ENCODE measurements around the gene KRTAP9-1. TPM values are rescaled to one million over a fixed set of nuclear protein-coding genes. Genes with fewer than 3 reads are reported as not detected.
"Not testable (repeated sequence)": the region's sequence is repeated elsewhere in the genome, so short reads cannot be mapped to it uniquely, and the experiment has no call there.

The KRTAP9-1 gene
- total RNA-seq, 1 experiment from 2014 or later, result not detected

- intact Hi-C loops (cut with micrococcal nuclease), result no loop called here
- Mint-ChIP-seq H3K4me1 (ENCODE audit: insufficient read depth, unreplicated experiment) (no peaks in the 10 kb centered on the region), H3K36me3 (ENCODE audit: insufficient read depth, unreplicated experiment) (no peaks in the 10 kb centered on the region), H3K4me3 (ENCODE audit: unreplicated experiment) (no peak overlapping the region), H3K27ac (ENCODE audit: low read depth, unreplicated experiment) (no peak overlapping the region), H3K9me3 (ENCODE audit: unreplicated experiment) (no peaks in the 10 kb centered on the region), H3K27me3 (ENCODE audit: insufficient read depth, unreplicated experiment) (no peaks in the 10 kb centered on the region)
- CTCF ChIA-PET, result interaction anchor here (0.6 kb wide), 1 partner anchor 121 kb away, joined by 3 read pairs; no protein-coding TSS in a partner anchor
- DNase-seq (ENCODE audit: unreplicated experiment), result no peak
- POLR2A ChIA-PET, result interaction anchor here (1.1 kb wide), 1 partner anchor 19 kb away, joined by 4 read pairs; no protein-coding TSS in a partner anchor
- BruUV-seq (replicated peaks), result no TSS peak
- TF ChIP-seq, protein P1, sequence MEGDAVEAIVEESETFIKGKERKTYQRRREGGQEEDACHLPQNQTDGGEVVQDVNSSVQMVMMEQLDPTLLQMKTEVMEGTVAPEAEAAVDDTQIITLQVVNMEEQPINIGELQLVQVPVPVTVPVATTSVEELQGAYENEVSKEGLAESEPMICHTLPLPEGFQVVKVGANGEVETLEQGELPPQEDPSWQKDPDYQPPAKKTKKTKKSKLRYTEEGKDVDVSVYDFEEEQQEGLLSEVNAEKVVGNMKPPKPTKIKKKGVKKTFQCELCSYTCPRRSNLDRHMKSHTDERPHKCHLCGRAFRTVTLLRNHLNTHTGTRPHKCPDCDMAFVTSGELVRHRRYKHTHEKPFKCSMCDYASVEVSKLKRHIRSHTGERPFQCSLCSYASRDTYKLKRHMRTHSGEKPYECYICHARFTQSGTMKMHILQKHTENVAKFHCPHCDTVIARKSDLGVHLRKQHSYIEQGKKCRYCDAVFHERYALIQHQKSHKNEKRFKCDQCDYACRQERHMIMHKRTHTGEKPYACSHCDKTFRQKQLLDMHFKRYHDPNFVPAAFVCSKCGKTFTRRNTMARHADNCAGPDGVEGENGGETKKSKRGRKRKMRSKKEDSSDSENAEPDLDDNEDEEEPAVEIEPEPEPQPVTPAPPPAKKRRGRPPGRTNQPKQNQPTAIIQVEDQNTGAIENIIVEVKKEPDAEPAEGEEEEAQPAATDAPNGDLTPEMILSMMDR (IDR thresholded peaks at IDR 0.05; ENCODE audit: unreplicated experiment), result no peak
These were observed 39.7 kb upstream of the KRTAP9-1 start for GRCh38 chr17:41150026-41150425.

DNA sequence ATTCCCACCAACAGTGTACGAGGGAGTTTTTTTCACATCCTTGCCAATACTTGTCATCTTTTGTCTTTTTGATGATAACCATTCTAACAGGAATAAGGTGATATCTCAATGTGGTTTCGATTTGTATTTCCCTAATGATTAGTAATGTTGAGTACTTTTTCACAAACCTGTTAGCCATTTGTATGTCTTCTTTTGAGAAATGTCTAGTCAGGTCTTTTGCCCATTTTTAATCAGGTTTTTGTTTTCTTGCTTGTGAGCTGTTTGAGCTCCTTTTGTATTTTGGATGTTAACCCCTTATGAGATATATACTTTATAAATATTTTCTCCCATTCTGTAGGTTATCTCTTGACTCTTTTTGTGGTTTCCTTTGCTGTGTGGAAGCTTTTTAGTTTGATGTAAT, 38.2 kb upstream of the KRTAP9-1 start:
- no peaks in the 10 kb centered on the region for H3K27me3 Mint-ChIP-seq (ENCODE audit: insufficient read depth, unreplicated experiment)
- H3K4me3 Mint-ChIP-seq (ENCODE audit: unreplicated experiment), result no peak overlapping the region
- ChIA-PET CTCF (interaction anchor here (0.6 kb wide), 1 partner anchor 372 kb away, joined by 3 read pairs; no protein-coding TSS in a partner anchor), POLR2A (no interaction called here)
- no peaks in the 10 kb centered on the region for H3K4me1 Mint-ChIP-seq (ENCODE audit: insufficient read depth, unreplicated experiment)
- no TSS peak for BruUV-seq (replicated peaks)
- H3K27ac Mint-ChIP-seq (ENCODE audit: low read depth, unreplicated experiment), result no peak overlapping the region
- TF ChIP-seq, protein P1 (IDR thresholded peaks at IDR 0.05; ENCODE audit: unreplicated experiment), result no peak
- H3K36me3 Mint-ChIP-seq (ENCODE audit: insufficient read depth, unreplicated experiment), result no peaks in the 10 kb centered on the region
- H3K9me3 Mint-ChIP-seq (ENCODE audit: unreplicated experiment), result no peaks in the 10 kb centered on the region
- no peak for DNase-seq (ENCODE audit: unreplicated experiment)
- intact Hi-C loops (cut with micrococcal nuclease), result no loop called here

- ChIA-PET CTCF (interaction anchor here (0.8 kb wide), 1 partner anchor 158 kb away, joined by 3 read pairs; no protein-coding TSS in a partner anchor), POLR2A (no interaction called here)
- DNase-seq (ENCODE audit: unreplicated experiment), result no peak
- H3K4me3 Mint-ChIP-seq (ENCODE audit: unreplicated experiment), result no peak overlapping the region
- no peaks in the 10 kb centered on the region for H3K36me3 Mint-ChIP-seq (ENCODE audit: insufficient read depth, unreplicated experiment)
- H3K9me3 Mint-ChIP-seq (ENCODE audit: unreplicated experiment), result no peaks in the 10 kb centered on the region
- no peak overlapping the region for H3K27ac Mint-ChIP-seq (ENCODE audit: low read depth, unreplicated experiment)
- H3K27me3 Mint-ChIP-seq (ENCODE audit: insufficient read depth, unreplicated experiment), result peaks cover 15% of the 10 kb centered on the region
- TF ChIP-seq, protein P1 (IDR thresholded peaks at IDR 0.05; ENCODE audit: unreplicated experiment), result no peak
- intact Hi-C loops (cut with micrococcal nuclease), result no loop called here
- no peaks in the 10 kb centered on the region for H3K4me1 Mint-ChIP-seq (ENCODE audit: insufficient read depth, unreplicated experiment)
- BruUV-seq (replicated peaks), result no TSS peak
These were observed 35.8 kb upstream of the KRTAP9-1 start for GRCh38 chr17:41153856-41154255.

GRCh38 chr17:41160190-41160589, 29.5 kb upstream of the KRTAP9-1 start:
- H3K9me3 Mint-ChIP-seq (ENCODE audit: unreplicated experiment); H3K4me1 Mint-ChIP-seq (ENCODE audit: insufficient read depth, unreplicated experiment); POLR2A ChIA-PET; H3K4me3 Mint-ChIP-seq (ENCODE audit: unreplicated experiment); H3K27ac Mint-ChIP-seq (ENCODE audit: low read depth, unreplicated experiment); BruUV-seq (replicated peaks); DNase-seq (ENCODE audit: unreplicated experiment); intact Hi-C loops (cut with micrococcal nuclease); H3K36me3 Mint-ChIP-seq (ENCODE audit: insufficient read depth, unreplicated experiment): not testable (repeated sequence)
- CTCF ChIA-PET, result interaction anchor here (0.6 kb wide), 3 partner anchors 82 to 303 kb away, joined by 3 to 4 read pairs (median 3); no protein-coding TSS in a partner anchor
- H3K27me3 Mint-ChIP-seq (ENCODE audit: insufficient read depth, unreplicated experiment), result peaks cover 28% of the 10 kb centered on the region

DNA sequence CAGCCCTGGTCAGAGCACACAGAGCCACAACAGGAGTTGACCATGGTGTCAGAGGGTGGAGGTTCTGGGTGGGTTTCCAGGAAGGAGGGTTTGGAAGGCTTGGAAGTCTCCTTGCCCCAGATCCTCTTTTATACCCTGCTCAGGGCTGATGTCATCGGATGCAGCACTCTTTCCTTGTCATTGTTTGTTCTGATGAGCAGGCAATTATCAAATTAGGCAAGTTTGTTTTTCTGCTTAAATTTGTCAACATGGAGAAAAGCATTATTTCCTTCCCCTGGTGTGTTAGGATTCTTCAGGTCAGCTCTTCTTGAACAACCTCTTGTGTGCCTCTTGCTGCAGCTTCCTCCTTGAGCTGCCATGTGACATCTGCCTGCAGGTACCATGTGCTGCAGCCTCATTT, 29.0 kb upstream of the KRTAP9-1 start, which contains the start of gene KRTAP4-4:
TSS of gene KRTAP4-4 (minus strand) at position 101 of the 400 bp plus-strand sequence. CDS start at position 44, 57 bp downstream.
- Mint-ChIP-seq H3K4me3 (ENCODE audit: unreplicated experiment) (no peak within 1 kb of the TSS), H3K27ac (ENCODE audit: low read depth, unreplicated experiment) (no peak within 1 kb of the TSS), H3K27me3 (ENCODE audit: insufficient read depth, unreplicated experiment) (peaks cover 28% of the 10 kb centered on the region), H3K9me3 (ENCODE audit: unreplicated experiment) (no peaks in the 10 kb centered on the region), H3K4me1 (ENCODE audit: insufficient read depth, unreplicated experiment) (no peaks in the 10 kb centered on the region), H3K36me3 (ENCODE audit: insufficient read depth, unreplicated experiment) (no peaks in the 10 kb centered on the region)
- TF ChIP-seq, protein P1 (IDR thresholded peaks at IDR 0.05; ENCODE audit: unreplicated experiment), result no peak
- intact Hi-C loops (cut with micrococcal nuclease), result no loop called here
- DNase-seq (ENCODE audit: unreplicated experiment), result no peak
- ChIA-PET POLR2A (no interaction called here), CTCF (interaction anchor here (0.6 kb wide), 3 partner anchors 83 to 185 kb away, joined by 3 to 4 read pairs (median 3); no protein-coding TSS in a partner anchor)
- BruUV-seq (replicated peaks), result no TSS peak

All from MCF 10A (cell line).